ENCODE results near the gene KLHL3.

GRCh38 chr5:137679195-137679594 lies 56.7 kb downstream of the KLHL3 start:
- no peak for TF ChIP-seq CTCF (conservative IDR thresholded peaks at IDR 0.05)
- no peak for TF ChIP-seq EZH2 (IDR thresholded peaks at IDR 0.05; ENCODE audit: low read depth)

All from PC-9 (cell line).